Mucosa of descending colon (tissue), 3 donors: ENCODE measurements around the gene CLDN3. TPM values are rescaled to one million over a fixed set of nuclear protein-coding genes. Genes with fewer than 3 reads are reported as not detected.
A peak's percentile ranks its signal among the peaks of the same experiment; 100 is the strongest.
"Not testable (repeated sequence)": the region's sequence is repeated elsewhere in the genome, so short reads cannot be mapped to it uniquely, and the experiment has no call there.

Experiments used
- ATAC-seq: fragments of 200-7000 bp; cut with Tn5 transposase; one replicate; pipeline ENCODE4 v1.9.1; 2020; ENCODE audit warnings: mild to moderate bottlenecking, moderate library complexity
- DNase-seq, 3 donors: peaks; one replicate each; pipeline ENCODE4 v3.0.0-alpha.2; 2020
- H3K36me3 ChIP-seq: fragments of 200-600 bp; one replicate; pipeline ENCODE4 v1.8.0; 2021; ENCODE audit warnings: low read depth, mild to moderate bottlenecking
- H3K4me1 ChIP-seq: fragments of 200-600 bp; one replicate; pipeline ENCODE4 v1.8.0; 2021; ENCODE audit warnings: low read depth, mild to moderate bottlenecking
- H3K4me3 ChIP-seq: fragments of 200-600 bp; one replicate; pipeline ENCODE4 v1.8.0; 2021; ENCODE audit warnings: mild to moderate bottlenecking
- H3K9me3 ChIP-seq: fragments of 200-600 bp; one replicate; pipeline ENCODE4 v1.8.0; 2021; ENCODE audit warnings: mild to moderate bottlenecking
- intact Hi-C, 2 donors: fragments of 100-400 bp; cut with DNase I in 1 of 2; cut with micrococcal nuclease in 1 of 2; formaldehyde crosslinking; loops; one replicate each; pipeline versions ENCODE4 v1.11.0 to v1.11.1; 2022; cut with DNase I, micrococcal nuclease
- total RNA-seq, 3 donors: library from RNA; stranded (reverse); fragmentation: NEBNext Ultra II Directional in 2 of 3; extraction: Animal tissue kit (Norgen Biotek cat#: 25700) in 2 of 3; gene quantifications; one replicate each; pipeline versions ENCODE4 v1.2.1 to v1.2.4, GENCODE V29; 2021 to 2023
- TF ChIP-seq, protein P1 (sequence below): fragments of 200-600 bp; IDR thresholded peaks from one replicate; pipeline ENCODE4 v1.8.0; 2022; ENCODE audit warnings: antibody characterized with exemption, mild to moderate bottlenecking
- donor health status: DM: no; HTN: no; CAD: no; lungs with moderate emphysema.
- donor health status: DM: no; HTN: no; CAD: no.
- donor health status: DM: no; HTN: yes; CAD: no.

CLDN3 gene
- total RNA-seq, 3 donors from 2014 or later = 229 to 621 (median 534) TPM

GRCh38 chr7:73728551-73728950 is 41.5 kb downstream of the CLDN3 start:
- TF ChIP-seq, protein P1, sequence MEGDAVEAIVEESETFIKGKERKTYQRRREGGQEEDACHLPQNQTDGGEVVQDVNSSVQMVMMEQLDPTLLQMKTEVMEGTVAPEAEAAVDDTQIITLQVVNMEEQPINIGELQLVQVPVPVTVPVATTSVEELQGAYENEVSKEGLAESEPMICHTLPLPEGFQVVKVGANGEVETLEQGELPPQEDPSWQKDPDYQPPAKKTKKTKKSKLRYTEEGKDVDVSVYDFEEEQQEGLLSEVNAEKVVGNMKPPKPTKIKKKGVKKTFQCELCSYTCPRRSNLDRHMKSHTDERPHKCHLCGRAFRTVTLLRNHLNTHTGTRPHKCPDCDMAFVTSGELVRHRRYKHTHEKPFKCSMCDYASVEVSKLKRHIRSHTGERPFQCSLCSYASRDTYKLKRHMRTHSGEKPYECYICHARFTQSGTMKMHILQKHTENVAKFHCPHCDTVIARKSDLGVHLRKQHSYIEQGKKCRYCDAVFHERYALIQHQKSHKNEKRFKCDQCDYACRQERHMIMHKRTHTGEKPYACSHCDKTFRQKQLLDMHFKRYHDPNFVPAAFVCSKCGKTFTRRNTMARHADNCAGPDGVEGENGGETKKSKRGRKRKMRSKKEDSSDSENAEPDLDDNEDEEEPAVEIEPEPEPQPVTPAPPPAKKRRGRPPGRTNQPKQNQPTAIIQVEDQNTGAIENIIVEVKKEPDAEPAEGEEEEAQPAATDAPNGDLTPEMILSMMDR = no peak
- ATAC-seq = no peak
- no peaks in the 10 kb centered on the region for H3K4me1 ChIP-seq
- intact Hi-C loops = no loop called here
- no peak overlapping the region for H3K4me3 ChIP-seq
- DNase-seq = no peak
- H3K36me3 ChIP-seq = no peaks in the 10 kb centered on the region
- no peaks in the 10 kb centered on the region for H3K9me3 ChIP-seq

DNA sequence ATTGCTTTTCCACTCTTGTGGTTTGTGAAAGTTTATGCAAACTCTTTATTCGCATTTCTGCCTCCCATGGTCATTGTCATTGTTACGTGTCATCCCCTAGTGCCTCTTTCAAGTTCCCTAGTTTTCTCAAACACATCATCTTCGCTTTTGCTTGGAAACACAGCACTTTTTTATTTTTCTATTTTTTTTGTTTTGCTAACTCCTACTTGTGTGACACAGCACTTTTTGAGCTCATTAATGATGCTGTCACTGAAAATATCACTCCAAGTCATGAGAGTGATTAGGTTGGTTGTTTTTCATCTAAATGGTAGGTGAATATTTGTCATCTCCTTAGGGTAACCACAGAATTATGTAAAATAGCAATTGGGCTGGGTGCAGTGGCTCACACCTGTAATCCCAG is 42.1 kb downstream of the CLDN3 start:
- H3K36me3 ChIP-seq = no peaks in the 10 kb centered on the region
- no peak for DNase-seq
- no peaks in the 10 kb centered on the region for H3K4me1 ChIP-seq
- TF ChIP-seq, protein P1 = no peak
- H3K9me3 ChIP-seq = no peaks in the 10 kb centered on the region
- intact Hi-C loops = no loop called here
- no peak for ATAC-seq
- H3K4me3 ChIP-seq = no peak overlapping the region

DNA sequence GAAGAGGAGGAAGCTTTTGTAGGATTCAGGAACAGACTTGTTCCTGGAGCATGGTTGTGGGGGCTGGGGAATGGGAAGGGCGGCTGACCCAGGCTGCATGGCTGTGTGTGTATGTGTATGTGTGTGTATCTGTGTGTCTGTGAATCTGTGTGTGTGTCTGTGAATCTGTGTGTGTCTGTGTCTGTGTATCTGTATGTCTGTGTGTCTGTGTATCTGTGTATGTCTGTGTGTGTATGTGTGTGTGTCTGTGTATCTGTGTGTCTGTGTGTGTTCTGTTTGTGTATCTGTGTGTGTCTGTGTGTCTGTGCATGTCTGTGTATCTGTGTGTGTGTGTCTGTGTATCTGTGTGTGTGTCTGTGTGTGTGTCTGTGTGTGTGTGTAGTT is 44.0 kb downstream of the CLDN3 start:
- DNase-seq = no peak
- TF ChIP-seq, protein P1 = peak; percentile 1
- intact Hi-C loops = no loop called here
- Histone ChIP-seq H3K4me3 (no peak overlapping the region), H3K36me3 (no peaks in the 10 kb centered on the region), H3K4me1 (peaks cover 3% of the 10 kb centered on the region), H3K9me3 (no peaks in the 10 kb centered on the region)
- peak; percentile 23 for ATAC-seq

DNA sequence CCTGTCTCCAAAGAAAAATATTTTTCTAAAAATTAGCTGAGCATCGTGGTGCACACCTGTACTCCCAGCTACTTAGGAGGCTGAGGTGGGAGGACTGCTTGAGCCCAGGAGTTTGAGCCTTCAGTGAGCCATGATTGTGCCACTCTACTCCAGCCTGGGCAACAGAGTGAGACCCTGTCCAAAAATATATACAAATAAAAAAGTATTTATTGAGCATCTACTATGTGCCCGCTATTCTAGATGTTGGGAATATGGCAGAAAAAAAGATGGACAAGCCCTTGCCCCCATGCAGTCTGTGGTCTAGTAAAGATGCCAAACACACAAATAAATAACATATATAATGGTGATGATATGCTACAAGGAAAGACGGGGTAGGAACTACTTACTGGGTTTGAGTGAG is 46.3 kb downstream of the CLDN3 start:
- H3K4me1 ChIP-seq = peaks cover 5% of the 10 kb centered on the region
- H3K4me3 ChIP-seq = no peak overlapping the region
- TF ChIP-seq, protein P1 = no peak
- H3K36me3 ChIP-seq = no peaks in the 10 kb centered on the region
- ATAC-seq (no peak), DNase-seq (no peak)
- H3K9me3 ChIP-seq = no peaks in the 10 kb centered on the region
- intact Hi-C loops = loop anchor here (5.0 kb wide), 1 partner anchor 117 kb away; no protein-coding TSS in a partner anchor

GRCh38 chr7:73722785-73723184 is 47.3 kb downstream of the CLDN3 start:
- no peaks in the 10 kb centered on the region for H3K9me3 ChIP-seq
- no peak overlapping the region for H3K4me3 ChIP-seq
- intact Hi-C loops = loop anchor here (5.0 kb wide), 1 partner anchor 115 kb away; no protein-coding TSS in a partner anchor
- TF ChIP-seq, protein P1 = no peak
- DNase-seq (no peak), ATAC-seq (no peak)
- H3K4me1 ChIP-seq = peaks cover 12% of the 10 kb centered on the region
- no peaks in the 10 kb centered on the region for H3K36me3 ChIP-seq

DNA sequence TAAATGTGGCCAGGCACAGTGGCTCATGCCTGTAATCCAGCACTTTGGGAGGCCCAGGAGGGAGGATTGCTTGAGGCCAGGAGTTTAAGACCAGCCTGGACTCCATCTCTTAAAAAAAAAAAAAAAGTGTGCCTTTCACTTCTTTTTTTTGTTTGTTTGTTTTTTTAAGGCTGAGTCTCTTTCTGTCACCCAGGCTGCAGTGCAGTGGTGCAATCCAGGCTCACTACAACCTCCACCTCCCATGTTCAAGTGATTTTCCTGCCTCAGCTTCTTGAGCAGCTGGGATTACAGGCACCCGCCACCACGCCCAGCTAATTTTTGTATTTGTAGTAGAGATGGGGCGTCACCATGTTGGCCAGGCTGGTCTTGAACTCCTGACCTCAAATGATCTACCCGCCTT is 47.9 kb downstream of the CLDN3 start:
- H3K9me3 ChIP-seq, ATAC-seq, H3K36me3 ChIP-seq, DNase-seq, H3K4me3 ChIP-seq: not testable (repeated sequence)
- intact Hi-C loops = loop anchor here (5.0 kb wide), 1 partner anchor 115 kb away; no protein-coding TSS in a partner anchor
- peaks cover 12% of the 10 kb centered on the region for H3K4me1 ChIP-seq
